Activated T-helper 17 cell treated with anti-CD3 and anti-CD28 coated beads, Interleukin-2, amount 50 U/mL, for 72 hours (primary cell): ENCODE results near the gene PEMT. TPM values are rescaled to one million over a fixed set of nuclear protein-coding genes. Genes with fewer than 3 reads are reported as not detected.

Experiments used
- ATAC-seq: fragments of 150-1000 bp; cut with Tn5 transposase; replicated peaks from 2 replicates; pipeline ENCODE4 v1.10.0; 2021; ENCODE audit warnings: mild to moderate bottlenecking, moderate library complexity
- H3K27ac Mint-ChIP-seq: one replicate; pipeline ENCODE4 v1.8.0; 2022; ENCODE audit warnings: mixed read lengths
- H3K27me3 Mint-ChIP-seq: one replicate; pipeline ENCODE4 v1.8.0; 2022; ENCODE audit warnings: mixed read lengths
- H3K36me3 Mint-ChIP-seq: one replicate; pipeline ENCODE4 v1.8.0; 2022; ENCODE audit warnings: low read depth, mild to moderate bottlenecking, mixed read lengths
- H3K4me1 Mint-ChIP-seq: one replicate; pipeline ENCODE4 v1.8.0; 2022; ENCODE audit warnings: mixed read lengths
- H3K4me3 Mint-ChIP-seq: one replicate; pipeline ENCODE4 v1.8.0; 2022; ENCODE audit warnings: mild to moderate bottlenecking, mixed read lengths
- H3K9me3 Mint-ChIP-seq: one replicate; pipeline ENCODE4 v1.8.0; 2022; ENCODE audit warnings: mixed read lengths
- total RNA-seq, 2 donors: library from RNA; stranded (reverse); gene quantifications; one replicate each; pipeline ENCODE4 v1.2.3, GENCODE V29; 2022

PEMT gene
- total RNA-seq, 2 donors from 2014 or later: 18.1 to 33.5 TPM

DNA sequence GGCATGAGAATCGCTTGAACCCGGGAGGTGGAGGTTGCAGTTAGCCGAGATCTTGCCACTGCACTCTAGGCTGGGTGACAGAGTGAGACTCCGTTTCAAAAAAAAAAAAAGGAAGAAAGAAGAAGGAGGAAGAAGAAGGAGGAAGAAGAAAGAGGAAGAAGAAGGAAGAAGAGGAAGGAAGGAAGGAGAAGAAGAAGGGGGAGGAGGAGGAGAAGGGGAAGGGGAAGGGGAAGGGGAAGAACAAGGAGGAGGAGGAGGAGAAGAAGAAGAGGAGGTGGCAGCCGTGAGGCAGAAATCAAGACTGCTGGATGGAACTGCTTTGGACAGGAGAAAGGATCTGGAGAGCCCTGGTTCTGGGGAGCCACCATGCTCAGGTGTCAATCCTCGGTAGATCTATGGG, 29.7 kb upstream of the PEMT start:
- Mint-ChIP-seq H3K36me3 (no peaks in the 10 kb centered on the region), H3K9me3 (no peaks in the 10 kb centered on the region), H3K27ac (no peak overlapping the region), H3K4me3 (no peak overlapping the region), H3K4me1 (no peaks in the 10 kb centered on the region), H3K27me3 (peaks cover 5% of the 10 kb centered on the region)
- no peak for ATAC-seq

DNA sequence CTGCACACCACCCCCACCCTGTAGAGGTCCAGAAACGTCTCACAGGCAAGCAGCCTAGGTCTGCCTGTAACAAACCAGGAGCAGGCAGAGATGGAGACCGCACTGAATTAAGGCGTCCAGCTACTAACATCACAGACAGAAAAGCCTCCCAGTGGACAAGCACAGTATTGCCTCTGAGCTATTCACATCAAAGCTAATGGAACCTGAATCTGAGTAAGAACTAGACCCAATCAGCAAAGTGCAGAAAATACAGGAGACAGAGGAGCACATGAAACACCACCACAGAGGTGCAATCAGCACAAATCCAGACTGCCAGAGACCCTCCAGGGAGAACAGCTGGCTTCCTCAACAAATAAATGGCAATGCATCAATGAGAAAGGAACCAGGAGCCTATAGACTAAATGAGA, 22.2 kb upstream of the PEMT start:
- no peak overlapping the region for H3K4me3 Mint-ChIP-seq
- H3K36me3 Mint-ChIP-seq: no peaks in the 10 kb centered on the region
- H3K27me3 Mint-ChIP-seq: no peaks in the 10 kb centered on the region
- no peak overlapping the region for H3K27ac Mint-ChIP-seq
- ATAC-seq: peak; percentile 89
- H3K9me3 Mint-ChIP-seq: peaks cover 4% of the 10 kb centered on the region
- no peaks in the 10 kb centered on the region for H3K4me1 Mint-ChIP-seq

DNA sequence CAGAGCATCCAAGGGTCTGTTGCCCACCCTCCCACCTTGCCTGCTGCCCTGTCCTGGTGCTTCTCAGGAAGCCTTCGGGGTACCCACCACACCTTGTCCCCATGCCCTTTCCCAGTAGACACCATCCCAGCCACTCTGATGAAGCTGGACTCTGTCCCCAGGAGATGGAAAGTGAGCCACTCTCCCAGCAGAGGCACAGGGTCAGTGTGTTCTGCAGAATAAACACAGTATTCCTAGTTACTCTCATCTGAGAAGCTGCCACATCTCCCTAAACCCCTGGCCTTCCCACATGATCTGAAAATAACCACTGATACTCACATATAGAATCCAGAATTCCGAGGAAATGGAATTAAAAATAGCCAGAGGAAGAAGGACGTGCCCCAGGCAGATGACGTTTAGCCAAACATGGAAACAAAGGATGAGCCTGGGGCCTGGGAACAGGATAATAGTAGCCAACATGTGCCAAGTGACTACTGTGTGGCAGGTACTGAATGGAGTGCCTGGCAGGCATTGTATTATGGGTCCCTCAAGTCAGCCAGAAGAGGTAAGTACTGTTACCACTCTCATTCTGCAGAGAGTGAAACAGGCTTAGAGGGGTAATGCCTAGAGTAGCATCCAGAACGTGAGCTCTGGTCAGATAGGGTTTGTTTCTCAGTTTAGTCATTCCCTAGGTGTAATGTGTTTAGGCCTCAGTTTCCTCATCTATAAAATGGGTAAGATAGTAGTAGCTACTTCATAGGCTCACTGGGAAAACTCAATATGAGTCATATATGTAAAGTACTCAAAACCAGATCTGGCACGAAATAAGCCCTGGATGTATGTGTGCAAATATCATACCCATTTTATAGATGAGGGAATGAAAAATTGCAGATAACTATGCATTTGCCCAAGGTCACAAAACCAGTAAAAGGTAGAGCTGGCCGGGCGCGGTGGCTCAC, 20.8 kb upstream of the PEMT start:
- no peaks in the 10 kb centered on the region for H3K36me3 Mint-ChIP-seq
- peaks cover 4% of the 10 kb centered on the region for H3K9me3 Mint-ChIP-seq
- no peaks in the 10 kb centered on the region for H3K27me3 Mint-ChIP-seq
- ATAC-seq: peak; percentile 16
- no peak overlapping the region for H3K27ac Mint-ChIP-seq
- H3K4me1 Mint-ChIP-seq: no peaks in the 10 kb centered on the region
- no peak overlapping the region for H3K4me3 Mint-ChIP-seq

DNA sequence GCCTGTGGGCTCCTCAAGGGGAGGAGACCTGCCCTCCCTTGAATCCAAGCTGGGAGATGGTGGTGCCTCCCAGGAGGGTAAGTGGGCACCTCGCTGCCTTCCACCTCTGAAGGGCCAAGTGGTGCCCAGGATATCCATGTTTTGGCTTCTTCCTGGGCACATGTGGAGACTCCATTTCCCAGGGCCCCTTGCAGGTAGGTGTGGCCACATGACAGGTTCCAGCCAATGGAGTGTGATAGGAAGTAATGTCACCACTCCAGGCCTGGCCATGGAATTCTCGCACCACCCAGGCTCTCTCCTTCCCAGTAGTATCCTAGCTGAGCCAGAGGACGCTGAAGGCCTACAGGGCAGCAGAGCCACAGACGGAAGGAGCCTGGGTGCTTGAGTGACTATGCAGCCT, 17.6 kb upstream of the PEMT start:
- Mint-ChIP-seq H3K9me3 (peaks cover 4% of the 10 kb centered on the region), H3K27me3 (peaks cover 4% of the 10 kb centered on the region)

DNA sequence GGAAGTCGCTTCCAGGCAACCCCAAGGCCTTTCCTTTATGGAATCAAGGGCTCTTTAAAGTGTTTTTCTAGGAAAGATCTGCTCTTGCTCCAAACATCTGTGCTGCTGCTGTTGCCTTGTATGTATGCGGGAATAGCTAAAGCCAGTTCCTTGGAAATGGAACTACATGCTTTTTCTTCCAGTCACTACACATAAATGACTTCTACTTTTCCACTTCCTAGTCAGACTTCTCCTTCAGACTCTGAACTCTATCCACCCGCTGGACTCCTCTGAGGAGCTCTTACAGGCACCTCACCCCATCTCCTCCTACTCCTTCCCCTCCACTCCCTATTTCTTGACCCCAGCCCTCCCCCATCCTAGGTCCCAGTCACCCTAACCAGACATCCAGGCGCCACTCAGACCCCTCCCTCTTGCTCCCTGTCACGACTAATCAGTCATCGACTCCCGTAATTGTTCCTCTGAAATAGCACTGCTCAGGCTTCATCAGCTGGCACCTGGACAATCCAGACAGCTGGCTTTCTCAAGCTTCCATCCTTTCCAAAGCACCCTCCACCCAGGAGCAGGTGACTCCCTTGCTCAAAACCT, 15.0 kb upstream of the PEMT start:
- H3K9me3 Mint-ChIP-seq: no peaks in the 10 kb centered on the region
- H3K4me3 Mint-ChIP-seq: no peak overlapping the region
- H3K4me1 Mint-ChIP-seq: no peaks in the 10 kb centered on the region
- H3K27ac Mint-ChIP-seq: no peak overlapping the region
- H3K27me3 Mint-ChIP-seq: peaks cover 4% of the 10 kb centered on the region
- no peaks in the 10 kb centered on the region for H3K36me3 Mint-ChIP-seq
- ATAC-seq: no peak

More for the DNA sequence above, 17.6 kb upstream of the PEMT start:
- no peaks in the 10 kb centered on the region for H3K4me1 Mint-ChIP-seq
- no peaks in the 10 kb centered on the region for H3K36me3 Mint-ChIP-seq
- H3K27ac Mint-ChIP-seq: no peak overlapping the region
- no peak for ATAC-seq
- no peak overlapping the region for H3K4me3 Mint-ChIP-seq

DNA sequence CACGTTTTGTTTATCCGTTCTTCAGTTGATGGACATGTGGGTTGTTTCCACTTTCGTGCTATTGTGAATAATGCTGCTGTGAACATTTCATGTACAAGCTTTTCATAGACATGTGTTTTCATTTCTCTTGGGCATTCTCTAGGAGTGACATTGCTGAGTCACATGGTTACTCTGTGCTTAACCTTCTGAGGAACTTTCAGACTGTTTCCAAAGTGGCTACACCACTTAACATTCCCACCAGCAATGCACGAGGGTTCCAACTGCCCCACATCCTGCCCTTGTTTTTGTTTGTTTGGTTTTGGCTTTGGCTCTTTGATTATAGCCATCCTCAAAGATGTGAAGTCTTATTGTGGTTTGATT, 14.2 kb upstream of the PEMT start:
- H3K4me3 Mint-ChIP-seq: no peak overlapping the region
- H3K4me1 Mint-ChIP-seq: no peaks in the 10 kb centered on the region
- H3K36me3 Mint-ChIP-seq: no peaks in the 10 kb centered on the region
- no peaks in the 10 kb centered on the region for H3K9me3 Mint-ChIP-seq
- ATAC-seq: no peak
- no peak overlapping the region for H3K27ac Mint-ChIP-seq
- H3K27me3 Mint-ChIP-seq: peaks cover 4% of the 10 kb centered on the region

DNA sequence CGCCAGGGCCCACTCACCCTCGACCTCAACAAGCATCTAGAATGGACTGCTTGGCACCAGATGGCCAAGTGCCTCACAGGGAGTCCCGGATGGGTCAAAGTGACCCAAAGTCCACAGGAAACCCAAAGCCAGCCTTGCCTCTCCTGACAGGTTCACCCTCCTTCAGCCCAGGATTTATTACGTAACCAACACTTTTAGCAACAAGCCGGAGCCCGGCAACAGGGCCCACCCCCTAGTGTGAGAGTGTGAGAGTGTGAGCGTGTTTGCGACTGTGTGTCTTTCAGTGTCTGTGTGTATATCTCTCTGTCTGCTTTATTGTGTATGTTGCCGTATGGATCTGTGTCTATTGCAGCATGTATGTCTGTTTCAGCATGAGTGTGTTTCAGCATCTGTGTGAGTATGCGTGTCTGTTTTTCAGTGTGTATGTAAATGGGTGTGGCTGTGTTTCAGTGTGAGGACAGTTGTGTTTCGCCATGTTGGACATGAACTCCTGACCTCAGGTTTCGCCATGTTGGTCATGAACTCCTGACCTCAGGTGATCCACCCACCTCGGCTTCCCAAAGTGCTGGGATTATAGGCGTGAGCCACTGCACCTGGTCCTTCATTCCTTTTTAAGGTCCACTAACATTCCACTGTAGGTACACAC, 13.7 kb upstream of the PEMT start:
- peaks cover 4% of the 10 kb centered on the region for H3K27me3 Mint-ChIP-seq
- H3K36me3 Mint-ChIP-seq: no peaks in the 10 kb centered on the region
- H3K9me3 Mint-ChIP-seq: no peaks in the 10 kb centered on the region
- no peak for ATAC-seq
- no peak overlapping the region for H3K27ac Mint-ChIP-seq
- H3K4me1 Mint-ChIP-seq: no peaks in the 10 kb centered on the region
- no peak overlapping the region for H3K4me3 Mint-ChIP-seq

DNA sequence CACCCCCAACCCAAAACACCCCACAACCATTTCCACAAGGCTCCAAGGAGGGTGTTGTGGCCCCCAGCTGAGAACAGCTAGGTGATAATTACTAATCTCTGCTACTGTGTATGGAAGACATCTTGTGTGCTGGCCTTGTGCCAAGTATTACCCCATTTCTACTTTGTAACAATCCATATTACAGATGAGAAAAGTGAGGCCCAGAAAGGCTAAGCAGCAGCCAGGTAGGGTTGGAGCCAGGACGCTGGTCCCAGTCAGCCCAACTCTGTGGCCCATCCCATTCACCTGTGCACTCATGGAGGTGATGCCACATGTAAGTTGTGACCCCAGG, 12.4 kb upstream of the PEMT start:
- H3K27me3 Mint-ChIP-seq: peaks cover 4% of the 10 kb centered on the region
- H3K36me3 Mint-ChIP-seq: no peaks in the 10 kb centered on the region

DNA sequence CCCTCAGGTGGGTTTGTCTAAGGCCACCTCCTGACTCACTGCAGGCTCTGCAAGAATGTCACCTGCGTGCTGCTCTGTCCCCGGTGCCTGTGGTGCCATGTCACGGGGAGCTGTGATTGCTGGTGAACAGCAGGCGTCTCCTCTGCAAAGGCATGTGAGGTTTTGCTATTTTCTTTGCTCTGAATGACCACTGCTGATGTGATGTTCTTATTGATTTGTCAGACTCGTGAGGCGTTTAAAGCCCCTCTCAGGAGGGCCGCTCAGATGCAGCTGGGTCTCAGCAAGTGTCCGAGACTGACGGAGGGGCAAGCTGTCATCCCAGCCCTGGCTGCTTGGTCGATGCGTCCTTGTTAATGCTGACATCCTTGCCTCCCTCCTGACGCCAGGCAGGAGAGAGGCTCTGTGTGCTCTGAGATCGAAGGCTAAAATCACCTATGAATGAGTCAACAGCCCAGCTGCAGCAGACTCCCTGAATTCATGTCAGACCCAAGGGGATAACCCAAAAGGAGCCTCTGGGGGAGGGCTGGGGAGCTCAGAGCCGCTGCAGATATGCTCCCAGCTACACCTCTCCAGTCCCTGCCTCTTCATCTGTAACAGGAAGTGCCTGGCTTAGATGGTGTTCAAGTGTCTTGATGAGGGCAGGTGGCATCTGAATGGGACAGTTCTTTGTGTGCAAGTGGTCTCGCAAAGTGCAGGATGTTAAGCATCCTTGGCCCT, 11.8 kb upstream of the PEMT start:
- no peak for ATAC-seq
- no peak overlapping the region for H3K4me3 Mint-ChIP-seq
- no peaks in the 10 kb centered on the region for H3K9me3 Mint-ChIP-seq
- no peak overlapping the region for H3K27ac Mint-ChIP-seq
- no peaks in the 10 kb centered on the region for H3K36me3 Mint-ChIP-seq
- H3K4me1 Mint-ChIP-seq: no peaks in the 10 kb centered on the region
- peaks cover 4% of the 10 kb centered on the region for H3K27me3 Mint-ChIP-seq

More for the DNA sequence above, 12.4 kb upstream of the PEMT start:
- Mint-ChIP-seq H3K27ac (no peak overlapping the region), H3K4me1 (no peaks in the 10 kb centered on the region), H3K4me3 (no peak overlapping the region), H3K9me3 (no peaks in the 10 kb centered on the region)
- ATAC-seq: no peak

DNA sequence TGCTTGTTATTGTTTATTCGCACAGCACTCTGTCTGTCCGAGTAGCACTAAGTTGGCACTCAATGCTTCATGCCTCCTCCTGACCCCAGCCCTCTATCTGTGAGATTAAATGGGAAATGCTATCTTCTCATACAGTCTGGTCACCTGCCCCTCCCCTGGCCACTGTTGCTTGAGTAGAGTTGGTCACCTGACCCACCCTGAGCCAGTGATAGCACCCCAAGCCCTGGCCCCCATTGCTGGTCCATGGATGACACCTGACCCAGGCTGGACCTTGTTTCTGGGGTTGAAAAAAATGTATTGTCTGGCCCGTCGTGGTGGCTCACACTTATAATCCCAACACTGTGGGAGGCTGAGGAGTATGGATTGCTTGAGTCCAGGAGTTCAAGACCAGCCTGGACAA, 8.5 kb upstream of the PEMT start:
- Mint-ChIP-seq H3K4me3 (no peak overlapping the region), H3K27me3 (no peaks in the 10 kb centered on the region), H3K9me3 (no peaks in the 10 kb centered on the region), H3K36me3 (no peaks in the 10 kb centered on the region), H3K27ac (no peak overlapping the region), H3K4me1 (no peaks in the 10 kb centered on the region)
- no peak for ATAC-seq

DNA sequence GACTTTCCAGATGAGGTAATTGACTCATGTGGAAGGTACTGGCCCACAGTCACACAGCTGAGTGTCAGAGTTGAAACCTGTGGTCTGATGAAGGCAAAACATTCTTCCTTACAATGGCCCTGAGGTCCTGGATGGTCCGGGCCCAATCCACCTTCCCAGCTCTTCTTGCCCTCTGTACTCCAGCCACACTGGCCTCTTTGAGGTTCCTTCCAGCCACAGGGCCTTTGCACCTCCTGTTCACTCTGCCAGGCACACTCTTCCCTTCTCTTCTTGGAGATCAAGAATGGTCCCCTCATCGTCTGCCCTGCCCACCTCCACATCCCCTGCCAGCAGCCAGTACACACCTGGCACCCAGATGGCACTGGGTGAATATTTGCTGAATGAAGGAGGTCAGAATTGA, 6.5 kb upstream of the PEMT start:
- Mint-ChIP-seq H3K27ac (no peak overlapping the region), H3K4me3 (no peak overlapping the region), H3K36me3 (no peaks in the 10 kb centered on the region), H3K9me3 (no peaks in the 10 kb centered on the region), H3K4me1 (no peaks in the 10 kb centered on the region), H3K27me3 (no peaks in the 10 kb centered on the region)
- ATAC-seq: no peak

DNA sequence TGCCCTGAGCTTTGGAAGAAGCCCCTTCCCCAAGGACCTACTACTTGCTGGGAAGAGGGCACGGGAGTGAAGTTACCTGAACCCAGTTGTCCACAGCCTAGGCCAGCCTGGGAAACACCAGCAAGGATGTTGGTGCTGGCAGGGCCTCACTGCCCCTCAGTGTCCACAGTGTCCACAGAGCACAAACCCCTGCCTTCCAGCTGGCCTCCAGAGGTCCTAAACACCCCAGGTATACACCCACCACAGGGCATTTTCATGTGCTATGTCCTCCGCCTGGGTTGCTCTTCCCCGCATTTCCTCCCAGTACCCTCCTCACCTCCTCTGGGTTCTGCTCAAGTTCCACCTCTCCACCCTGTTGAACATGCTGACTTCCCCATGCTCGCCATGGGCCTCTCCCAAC, 4.2 kb upstream of the PEMT start:
- no peak overlapping the region for H3K27ac Mint-ChIP-seq
- ATAC-seq: no peak

DNA sequence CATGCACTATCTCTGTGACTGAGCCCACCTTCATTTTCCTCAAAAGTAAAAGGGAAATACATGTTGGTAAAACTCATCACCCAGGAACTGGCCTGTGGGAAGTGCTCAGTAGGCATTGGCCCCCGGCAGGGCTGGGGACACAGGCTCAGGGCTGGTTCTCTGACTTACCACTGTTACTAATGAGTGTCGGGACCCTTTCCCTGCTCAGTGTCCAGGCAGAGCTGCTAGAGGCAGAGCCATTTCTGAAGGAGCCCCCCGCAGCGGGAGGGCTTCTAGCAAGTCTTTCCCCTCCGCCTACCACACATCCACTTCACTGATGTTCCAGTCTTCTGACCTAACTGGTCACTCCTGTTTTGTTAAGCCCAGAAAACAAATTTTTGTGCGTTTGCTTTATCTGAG, 1.7 kb upstream of the PEMT start:
- Mint-ChIP-seq H3K4me3 (peak overlapping the region; percentile 87), H3K9me3 (no peaks in the 10 kb centered on the region), H3K27ac (no peak overlapping the region), H3K36me3 (no peaks in the 10 kb centered on the region), H3K27me3 (no peaks in the 10 kb centered on the region), H3K4me1 (peaks cover 17% of the 10 kb centered on the region)
- no peak for ATAC-seq

More for the DNA sequence above, 4.2 kb upstream of the PEMT start:
- Mint-ChIP-seq H3K36me3 (no peaks in the 10 kb centered on the region), H3K4me3 (no peak overlapping the region), H3K27me3 (no peaks in the 10 kb centered on the region), H3K4me1 (peaks cover 11% of the 10 kb centered on the region), H3K9me3 (no peaks in the 10 kb centered on the region)

DNA sequence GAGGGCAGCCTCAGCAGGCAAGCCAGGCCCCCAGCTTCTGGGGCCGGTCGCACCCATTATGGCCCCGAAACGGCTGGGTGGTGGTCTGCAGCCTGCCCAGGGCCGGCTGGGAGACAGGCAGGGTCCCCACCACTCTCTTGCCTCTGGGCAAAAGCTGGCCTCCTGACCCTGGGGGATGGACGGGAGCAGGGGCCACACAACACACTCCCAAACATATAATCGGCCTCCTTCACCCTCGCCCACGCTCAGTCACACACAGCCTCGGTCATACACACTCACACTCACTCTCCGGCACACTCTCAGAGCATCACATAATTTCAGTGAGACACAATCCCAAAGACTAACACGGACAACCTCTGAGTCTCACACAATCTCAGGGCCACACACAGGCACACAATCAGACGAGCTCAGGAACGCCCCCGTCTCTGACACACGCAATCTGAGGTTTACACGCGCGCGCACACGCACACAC, 589 bp downstream of the PEMT start:
- no peaks in the 10 kb centered on the region for H3K27me3 Mint-ChIP-seq
- peak overlapping the region; percentile 87 for H3K4me3 Mint-ChIP-seq
- H3K9me3 Mint-ChIP-seq: no peaks in the 10 kb centered on the region
- H3K4me1 Mint-ChIP-seq: peaks cover 17% of the 10 kb centered on the region
- ATAC-seq: peak; percentile 18
- H3K36me3 Mint-ChIP-seq: no peaks in the 10 kb centered on the region
- H3K27ac Mint-ChIP-seq: peak overlapping the region; percentile 85
